Tibial nerve (tissue), 4 donors: Measurements from ENCODE around the gene JMJD7. TPM values are rescaled to one million over a fixed set of nuclear protein-coding genes. Genes with fewer than 3 reads are reported as not detected.

Experiments
- DNase-seq, 2 donors: peaks; one replicate each; pipeline ENCODE4 v3.0.0-alpha.2; 2019; ENCODE audit warnings: low spot score in 2 of 2
- H3K27ac ChIP-seq, 4 donors: fragments of 200-600 bp; sonication (generic) in 3 of 4; one replicate each; pipeline ENCODE4 v1.5.1; 2017 to 2019; ENCODE audit warnings: mild to moderate bottlenecking in 1 of 4
- H3K27me3 ChIP-seq, 2 donors: fragments of 200-600 bp; sonication (generic) in 1 of 2; one replicate each; pipeline versions ENCODE4 v1.5.1 to v1.6.0; 2017 to 2019
- H3K36me3 ChIP-seq, 3 donors: fragments of 200-600 bp; sonication (generic); one replicate each; pipeline ENCODE4 v1.5.1; 2018 to 2019
- H3K4me1 ChIP-seq, 4 donors: fragments of 200-600 bp; sonication (generic) in 3 of 4; one replicate each; pipeline ENCODE4 v1.5.1; 2017 to 2019
- H3K4me3 ChIP-seq, 4 donors: fragments of 200-600 bp; sonication (generic) in 3 of 4; one replicate each; pipeline ENCODE4 v1.5.1; 2017 to 2019; ENCODE audit warnings: mild to moderate bottlenecking in 1 of 4, moderate library complexity in 1 of 4
- H3K9me3 ChIP-seq, 4 donors: fragments of 200-600 bp; sonication (generic) in 3 of 4; one replicate each; pipeline ENCODE4 v1.5.1; 2017 to 2019
- EP300 ChIP-seq, 2 donors: sonication (generic); formaldehyde crosslinking; IDR thresholded peaks; one replicate each; pipeline ENCODE4 v1.6.1; 2017; ENCODE audit warnings: antibody characterized with exemption in 2 of 2, mild to moderate bottlenecking in 1 of 2
- POLR2A ChIP-seq, 2 donors: fragments of 450-650 bp; IDR thresholded peaks; one replicate each; pipeline ENCODE4 v1.6.1; 2017; ENCODE audit warnings: antibody characterized with exemption in 2 of 2, mild to moderate bottlenecking in 2 of 2, moderate library complexity in 2 of 2
- WGBS, 2 donors: methylation state at CpG; one replicate each; pipeline ENCODE4 v1.1.5; 2018; 5-methylcytosine and 5-hydroxymethylcytosine counted together
- total RNA-seq, 4 donors: library from RNA; depleted of rRNA; stranded (reverse); fragments of >200 nt; gene quantifications; one replicate each; pipeline ENCODE4 v1.1.0, GENCODE V29; 2016
- TF ChIP-seq, protein P1 (sequence below), 5 experiments: fragments of 200-600 bp in 3 of 5; fragments of 450-650 bp in 2 of 5; sonication (generic) in 3 of 5; IDR thresholded peaks; one replicate each; pipeline ENCODE4 v1.5.1; 2016 to 2019; ENCODE audit warnings: antibody characterized with exemption in 5 of 5, mild to moderate bottlenecking in 3 of 5, moderate library complexity in 2 of 5

The JMJD7 gene
- total RNA-seq, 4 donors from 2014 or later, result 9.0 to 16.8 (median 12.0) TPM

DNA sequence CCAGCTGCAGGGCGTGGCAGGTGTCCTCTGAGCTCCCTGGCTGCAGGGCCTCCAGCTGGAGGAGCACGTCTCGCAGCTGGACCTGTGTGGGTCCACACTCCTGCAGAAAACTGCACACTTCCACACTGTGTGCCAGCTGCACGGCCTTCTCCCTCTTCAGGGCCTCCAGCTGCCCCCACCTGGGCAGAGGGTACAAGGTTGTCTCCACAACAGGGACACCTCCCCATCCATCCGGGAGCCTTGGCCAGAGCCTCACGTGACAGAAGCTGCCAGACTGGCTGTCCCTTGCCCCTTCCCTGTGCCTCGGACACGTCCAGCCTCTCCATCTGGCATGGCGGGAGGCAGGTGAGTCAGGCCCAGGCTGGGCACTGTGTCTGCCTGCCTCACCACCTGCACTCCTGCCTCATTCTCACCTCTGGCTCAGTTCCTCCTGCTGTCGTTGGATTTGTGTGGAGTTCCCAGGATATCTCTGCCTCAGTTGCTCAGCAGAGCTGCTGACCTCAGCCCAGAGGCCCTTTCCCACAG, 51.5 kb downstream of the JMJD7 start:
- 91 to 98% methylated on average over 8 to 10 of the region's 10 CpGs for WGBS, 2 donors
- DNase-seq, result no peak
- Histone ChIP-seq H3K4me1 (peaks cover 0 to 14% (median 6%) of the 10 kb centered on the region in 4 donors), H3K9me3 (no peaks in the 10 kb centered on the region), H3K27ac (no peak overlapping the region), H3K36me3 (no peaks in the 10 kb centered on the region), H3K4me3 (no peak overlapping the region), H3K27me3 (peaks cover 0 to 28% of the 10 kb centered on the region in 2 donors)
- TF ChIP-seq POLR2A (IDR thresholded peaks at IDR 0.05) (no peak), EP300 (IDR thresholded peaks at IDR 0.05) (no peak)
- TF ChIP-seq, protein P1, sequence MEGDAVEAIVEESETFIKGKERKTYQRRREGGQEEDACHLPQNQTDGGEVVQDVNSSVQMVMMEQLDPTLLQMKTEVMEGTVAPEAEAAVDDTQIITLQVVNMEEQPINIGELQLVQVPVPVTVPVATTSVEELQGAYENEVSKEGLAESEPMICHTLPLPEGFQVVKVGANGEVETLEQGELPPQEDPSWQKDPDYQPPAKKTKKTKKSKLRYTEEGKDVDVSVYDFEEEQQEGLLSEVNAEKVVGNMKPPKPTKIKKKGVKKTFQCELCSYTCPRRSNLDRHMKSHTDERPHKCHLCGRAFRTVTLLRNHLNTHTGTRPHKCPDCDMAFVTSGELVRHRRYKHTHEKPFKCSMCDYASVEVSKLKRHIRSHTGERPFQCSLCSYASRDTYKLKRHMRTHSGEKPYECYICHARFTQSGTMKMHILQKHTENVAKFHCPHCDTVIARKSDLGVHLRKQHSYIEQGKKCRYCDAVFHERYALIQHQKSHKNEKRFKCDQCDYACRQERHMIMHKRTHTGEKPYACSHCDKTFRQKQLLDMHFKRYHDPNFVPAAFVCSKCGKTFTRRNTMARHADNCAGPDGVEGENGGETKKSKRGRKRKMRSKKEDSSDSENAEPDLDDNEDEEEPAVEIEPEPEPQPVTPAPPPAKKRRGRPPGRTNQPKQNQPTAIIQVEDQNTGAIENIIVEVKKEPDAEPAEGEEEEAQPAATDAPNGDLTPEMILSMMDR (IDR thresholded peaks at IDR 0.05), result no peak

DNA sequence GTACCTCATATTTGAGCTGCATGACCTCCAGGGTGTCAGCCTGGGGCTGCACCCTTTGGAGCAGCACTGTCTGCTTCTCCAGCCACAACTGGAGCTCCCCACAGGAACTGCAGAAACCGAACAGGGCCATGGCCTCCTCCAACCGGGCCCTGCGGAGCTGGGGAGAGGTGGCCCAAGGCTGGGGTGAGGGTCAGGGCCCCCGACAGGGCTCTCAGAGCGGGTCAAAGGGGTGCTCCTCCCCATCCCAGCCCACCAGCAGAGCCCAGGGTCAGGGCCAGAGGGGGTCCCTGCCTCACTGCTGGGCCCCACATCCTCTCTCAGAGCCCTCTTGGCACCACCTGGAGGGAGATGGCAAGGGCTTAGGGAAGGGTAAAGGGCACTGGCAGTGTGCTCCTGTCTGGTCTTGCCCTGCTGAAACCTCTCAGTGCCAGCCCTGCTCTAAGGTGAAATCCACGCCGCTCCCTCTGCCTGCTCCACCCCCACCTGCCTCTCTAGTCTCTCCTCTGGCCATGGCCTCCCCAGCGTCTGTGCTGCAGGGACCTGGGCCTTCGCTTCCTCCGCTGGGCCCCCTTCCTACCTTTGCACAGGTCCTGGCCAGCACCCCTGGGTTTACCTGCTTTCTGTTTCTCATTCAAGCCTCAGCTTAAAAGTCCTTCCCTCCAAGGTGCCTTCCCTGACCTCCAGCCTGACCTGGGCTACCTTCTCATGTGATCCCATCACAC, 52.4 kb downstream of the JMJD7 start:
- Histone ChIP-seq H3K4me3 (no peak overlapping the region), H3K36me3 (no peaks in the 10 kb centered on the region), H3K27me3 (peaks cover 0 to 28% of the 10 kb centered on the region in 2 donors), H3K9me3 (no peaks in the 10 kb centered on the region), H3K4me1 (peaks cover 0 to 14% (median 6%) of the 10 kb centered on the region in 4 donors), H3K27ac (no peak overlapping the region)
- TF ChIP-seq EP300 (IDR thresholded peaks at IDR 0.05) (no peak), POLR2A (IDR thresholded peaks at IDR 0.05) (no peak)
- TF ChIP-seq, protein P1 (IDR thresholded peaks at IDR 0.05), result no peak
- no peak for DNase-seq
- WGBS, 2 donors, result 88 to 90% methylated on average over 10 of the region's 10 CpGs

DNA sequence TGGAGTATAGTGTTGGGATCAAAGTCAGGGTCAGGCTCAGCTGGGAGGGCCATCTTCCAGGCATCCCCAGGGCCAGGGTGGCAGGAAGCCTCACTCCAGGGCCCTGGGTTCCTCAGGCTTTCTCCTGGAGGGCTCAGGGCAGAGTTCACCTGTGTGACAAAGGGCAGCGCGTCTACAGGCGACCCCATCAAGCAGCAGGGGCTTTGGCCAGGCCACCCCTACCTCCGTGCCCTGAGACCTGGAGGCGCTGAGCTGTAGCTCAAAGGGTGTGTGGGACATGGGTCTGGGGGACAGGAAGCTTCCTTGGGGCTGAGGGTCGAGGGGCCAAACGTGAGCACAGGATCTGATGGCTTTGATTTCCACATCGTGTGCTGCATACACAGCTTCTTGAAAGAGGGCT, 53.2 kb downstream of the JMJD7 start:
- peaks cover 0 to 6% (median 0%) of the 10 kb centered on the region in 3 donors for H3K36me3 ChIP-seq
- H3K4me3 ChIP-seq, result no peak overlapping the region
- H3K9me3 ChIP-seq, result no peaks in the 10 kb centered on the region
- peaks cover 0 to 14% (median 6%) of the 10 kb centered on the region in 4 donors for H3K4me1 ChIP-seq
- no peak overlapping the region for H3K27ac ChIP-seq
- TF ChIP-seq, protein P1 (IDR thresholded peaks at IDR 0.05), result no peak
- TF ChIP-seq EP300 (IDR thresholded peaks at IDR 0.05), result no peak
- no peak for DNase-seq
- peaks cover 0 to 28% of the 10 kb centered on the region in 2 donors for H3K27me3 ChIP-seq
- WGBS, 2 donors, result 71 to 97% methylated on average over 4 to 8 of the region's 8 CpGs

DNA sequence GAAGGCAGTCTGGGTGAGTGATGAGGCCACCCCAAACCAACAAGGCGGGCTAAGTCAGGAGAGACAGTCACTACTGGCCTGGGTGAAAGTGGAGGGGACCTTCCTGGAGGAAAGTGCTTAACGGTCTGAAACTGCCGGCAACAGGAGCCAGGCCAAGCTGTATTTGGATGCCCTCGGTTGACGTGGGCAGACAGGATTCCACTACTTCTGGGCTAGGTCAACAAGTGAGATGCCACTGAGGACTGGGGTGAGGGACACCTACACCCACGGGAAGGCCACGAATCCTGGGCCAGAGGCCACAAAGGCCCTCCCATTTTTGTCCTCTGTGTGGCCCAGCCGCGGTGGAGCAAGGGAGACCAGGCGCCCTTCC, 53.6 kb downstream of the JMJD7 start:
- peak overlapping the region in 2 of 4 donors; percentile 50 to 60 for H3K27ac ChIP-seq
- peak overlapping the region in 2 of 4 donors; percentile 5 to 9 for H3K4me3 ChIP-seq
- TF ChIP-seq POLR2A (IDR thresholded peaks at IDR 0.05) (no peak), EP300 (IDR thresholded peaks at IDR 0.05) (no peak)
- TF ChIP-seq, protein P1 (IDR thresholded peaks at IDR 0.05), result no peak
- peaks cover 0 to 14% (median 6%) of the 10 kb centered on the region in 4 donors for H3K4me1 ChIP-seq
- H3K9me3 ChIP-seq, result no peaks in the 10 kb centered on the region
- peaks cover 0 to 28% of the 10 kb centered on the region in 2 donors for H3K27me3 ChIP-seq
- DNase-seq, result no peak
- 34 to 40% methylated on average over 10 of the region's 10 CpGs for WGBS, 2 donors
- H3K36me3 ChIP-seq, result peaks cover 0 to 9% (median 0%) of the 10 kb centered on the region in 3 donors
